Ovary (tissue), 3 donors: ENCODE measurements around the gene MAST4.

Experiments used
- CTCF ChIP-seq, 3 donors: fragments of 450-650 bp in 2 of 3; fragments of 200-600 bp in 1 of 3; IDR thresholded peaks; one replicate each; pipeline versions ENCODE4 v1.5.1 to v1.8.0; 2016 to 2022; ENCODE audit warnings: antibody characterized with exemption in 3 of 3, mild to moderate bottlenecking in 1 of 3
- EP300 ChIP-seq: sonication (generic); formaldehyde crosslinking; IDR thresholded peaks from one replicate; pipeline ENCODE4 v1.6.1; 2017; ENCODE audit warnings: antibody characterized with exemption
- POLR2A ChIP-seq: fragments of 450-650 bp; IDR thresholded peaks from one replicate; pipeline ENCODE4 v1.6.1; 2017; ENCODE audit warnings: antibody characterized with exemption, mild to moderate bottlenecking, moderate library complexity
- donor health status: DM: no; HTN: no; CAD: no.

- TF ChIP-seq CTCF (IDR thresholded peaks at IDR 0.05) (no peak), POLR2A (no peak), EP300 (no peak)
These were observed 35.8 kb upstream of the MAST4 start for GRCh38 chr5:66560371-66560770.
